HG03520 (cell line): ENCODE results near the gene SNN.

Experiments used
- ATAC-seq: cut with Tn5 transposase; IDR thresholded peaks from one replicate; pipeline ENCODE4 v1.9.1; 2021; ENCODE audit warnings: mild to moderate bottlenecking, moderate library complexity; ENCODE audit not compliant: unreplicated experiment

The SNN gene

DNA sequence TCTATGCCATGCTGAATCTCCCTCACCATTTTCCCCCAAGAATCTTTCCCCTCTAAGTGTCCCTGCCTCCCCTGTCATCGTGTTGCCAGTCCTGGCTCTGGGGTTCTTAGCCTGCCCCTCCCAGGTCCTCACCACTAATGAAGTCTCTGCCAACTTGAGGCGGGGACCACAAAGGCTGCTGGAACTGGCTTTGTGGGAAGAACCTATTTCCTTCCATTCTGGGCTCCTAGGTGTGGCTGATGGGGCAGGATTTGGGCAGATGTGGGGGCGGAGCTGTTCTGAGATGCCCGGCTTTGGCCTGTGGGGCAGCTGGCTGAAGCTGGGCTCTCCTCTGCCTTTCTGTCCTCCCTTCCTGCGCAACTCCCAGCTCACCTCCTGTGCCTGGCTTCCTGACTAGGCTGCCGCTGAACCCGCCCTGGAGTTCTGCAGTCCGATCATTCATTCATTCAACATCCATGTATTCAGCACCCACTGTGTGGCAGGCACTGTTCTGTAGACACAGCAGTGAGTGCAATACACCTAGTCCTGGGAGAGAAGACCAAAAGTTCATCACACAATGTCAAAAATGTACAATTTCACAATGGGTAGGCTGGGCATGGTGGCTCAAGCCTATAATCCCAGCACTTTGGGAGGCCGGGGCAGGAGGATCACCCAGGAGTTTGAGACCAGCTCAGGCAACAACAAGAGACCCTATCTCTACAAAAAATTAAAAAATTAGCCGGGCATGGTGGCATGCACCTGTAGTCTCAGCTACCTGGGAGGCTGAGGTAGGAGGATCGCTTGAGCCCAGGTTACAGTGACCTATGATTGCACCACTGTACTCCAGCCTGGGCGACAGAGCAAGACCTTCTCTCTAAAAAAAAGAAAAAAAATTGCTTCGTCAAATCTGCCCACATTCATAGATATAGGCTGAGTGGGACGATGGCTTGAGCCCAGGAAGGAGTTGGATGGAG, 1.9 kb upstream of the SNN start:
- no peak for ATAC-seq

GRCh38 chr16:11667221-11667823, 933 bp upstream of the SNN start:
- no peak for ATAC-seq

DNA sequence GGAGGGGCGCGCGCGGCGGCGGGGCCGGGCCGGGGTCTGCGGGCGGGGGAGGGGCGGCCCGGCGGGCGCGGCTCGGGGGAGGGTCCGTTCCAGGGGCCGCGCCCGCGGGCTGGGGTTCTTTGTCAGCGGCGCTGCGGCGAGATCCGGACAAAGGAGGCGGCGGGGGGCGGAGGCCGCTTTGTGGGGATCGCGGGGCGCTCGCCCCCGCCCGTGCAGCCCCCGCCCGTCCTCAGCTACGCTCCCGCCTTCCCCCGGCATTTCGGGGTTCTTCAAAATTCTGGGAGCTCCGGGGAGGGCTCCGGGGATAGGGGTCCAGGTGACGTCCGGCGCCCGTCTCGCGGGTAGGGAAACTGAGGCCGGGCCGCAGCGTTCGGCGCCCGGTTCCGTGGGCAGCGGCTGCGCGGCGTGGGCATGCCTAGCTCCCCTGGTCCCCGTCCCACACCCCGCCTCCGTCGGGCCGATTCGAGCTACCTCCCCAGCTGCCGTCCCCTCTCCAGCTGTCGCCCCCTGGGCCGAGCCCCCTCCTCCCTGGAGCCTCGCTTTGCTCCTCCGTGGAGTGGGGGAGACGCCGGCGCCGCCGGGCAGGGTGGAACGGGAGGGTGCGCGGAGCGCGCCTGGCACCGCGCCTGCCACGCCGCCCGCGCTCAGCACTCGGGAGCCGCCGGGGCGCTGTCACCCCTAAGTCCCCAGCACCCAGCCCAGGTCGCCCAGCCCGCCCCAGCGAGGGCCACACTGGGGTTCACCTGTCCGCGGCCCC, 546 bp downstream of the SNN start:
- ATAC-seq = no peak

- no peak for ATAC-seq
These were observed 1.3 kb downstream of the SNN start for GRCh38 chr16:11669380-11670146.

DNA sequence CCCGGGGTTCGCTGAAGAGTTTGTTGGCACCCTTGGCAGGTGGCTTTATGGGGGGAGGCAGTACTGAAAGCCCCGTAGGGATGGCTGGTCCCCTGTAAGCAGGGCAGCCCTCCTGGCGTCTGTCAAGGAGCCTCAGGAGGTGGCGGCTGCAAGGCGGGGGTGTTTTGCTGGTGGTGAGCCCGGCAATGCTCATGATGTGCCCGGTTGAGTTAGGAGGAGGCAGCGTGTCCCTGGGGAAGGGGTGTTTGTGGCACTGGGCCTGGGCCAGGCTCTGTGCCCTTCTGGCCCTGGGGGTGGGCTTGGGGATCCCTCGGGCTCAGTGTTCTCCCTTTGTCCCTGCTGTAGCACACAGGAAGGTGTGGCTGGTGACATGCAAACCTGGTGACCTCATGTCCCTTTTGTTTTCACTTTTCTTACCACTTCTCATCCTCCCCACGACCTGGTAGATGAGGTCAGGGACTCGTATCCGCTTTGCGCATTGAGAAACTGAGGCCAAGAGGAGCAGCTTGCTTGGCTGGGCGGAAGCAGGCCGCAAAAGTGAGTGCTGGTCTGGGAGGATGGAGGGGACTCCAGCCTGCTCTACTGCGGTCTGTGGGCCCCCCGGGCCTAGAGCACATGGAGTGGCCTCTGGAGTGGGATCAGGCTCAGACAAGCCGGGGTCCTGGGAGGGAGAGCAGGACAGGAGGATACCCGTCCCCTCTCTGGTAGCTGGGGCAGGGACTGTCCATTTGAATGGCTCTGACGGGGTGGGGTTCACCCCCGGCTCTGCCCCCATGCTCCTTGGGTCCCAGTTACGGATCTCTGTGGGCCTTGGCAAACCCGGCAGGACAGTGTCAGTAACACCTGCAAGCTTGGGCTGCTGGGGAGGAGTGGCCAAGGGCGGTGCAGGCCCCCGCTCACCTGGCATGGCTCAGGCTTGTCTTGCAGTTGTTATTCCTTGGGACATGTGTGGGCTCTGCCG, 2.2 kb downstream of the SNN start:
- ATAC-seq = no peak

GRCh38 chr16:11671271-11671670, 3.0 kb downstream of the SNN start:
- ATAC-seq = no peak

- ATAC-seq = no peak
These were observed 3.4 kb downstream of the SNN start for GRCh38 chr16:11671676-11672075.

DNA sequence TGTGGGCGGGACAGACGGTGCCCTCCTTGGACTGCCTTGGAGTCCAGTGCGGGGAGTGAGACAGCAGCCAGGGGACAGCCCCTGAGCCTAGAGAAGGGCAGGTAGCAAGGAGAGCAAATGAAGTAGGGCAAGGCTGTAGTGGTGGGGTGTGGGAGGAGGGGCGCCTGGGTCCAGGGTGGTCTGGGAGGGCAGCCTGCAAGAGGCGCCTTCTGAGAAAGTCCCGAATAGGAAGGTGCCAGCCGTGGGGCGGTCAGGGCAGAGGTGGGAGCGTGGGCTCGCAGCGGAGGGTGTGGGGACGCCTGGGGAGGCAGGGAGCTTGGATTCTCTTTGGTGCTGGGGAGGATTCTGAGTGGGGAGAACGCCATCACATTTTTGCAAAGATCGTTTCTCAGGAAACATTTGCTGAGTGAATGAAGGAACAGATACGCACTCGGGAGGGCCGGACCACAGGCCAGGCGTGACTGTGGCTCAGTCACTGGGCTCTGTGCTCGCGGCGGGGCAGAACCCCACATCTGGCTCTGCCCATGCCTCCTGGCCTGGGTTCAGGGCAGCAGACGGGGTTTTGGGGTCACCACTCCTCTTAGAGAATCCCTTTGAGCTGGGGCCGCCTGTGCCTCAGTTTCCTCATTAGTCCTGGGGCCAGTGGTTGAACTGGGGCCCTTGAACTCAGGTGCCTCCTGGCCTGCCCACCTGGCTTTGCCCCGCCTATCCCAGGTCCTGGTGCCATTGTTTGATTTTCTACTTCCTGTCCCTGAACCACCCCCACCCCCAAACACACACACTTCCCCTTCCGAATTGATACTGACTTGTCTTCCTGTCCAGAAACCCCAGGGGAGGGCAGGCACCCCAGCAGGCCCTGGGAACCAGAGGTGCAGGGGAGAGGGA, 4.2 kb downstream of the SNN start:
- no peak for ATAC-seq

DNA sequence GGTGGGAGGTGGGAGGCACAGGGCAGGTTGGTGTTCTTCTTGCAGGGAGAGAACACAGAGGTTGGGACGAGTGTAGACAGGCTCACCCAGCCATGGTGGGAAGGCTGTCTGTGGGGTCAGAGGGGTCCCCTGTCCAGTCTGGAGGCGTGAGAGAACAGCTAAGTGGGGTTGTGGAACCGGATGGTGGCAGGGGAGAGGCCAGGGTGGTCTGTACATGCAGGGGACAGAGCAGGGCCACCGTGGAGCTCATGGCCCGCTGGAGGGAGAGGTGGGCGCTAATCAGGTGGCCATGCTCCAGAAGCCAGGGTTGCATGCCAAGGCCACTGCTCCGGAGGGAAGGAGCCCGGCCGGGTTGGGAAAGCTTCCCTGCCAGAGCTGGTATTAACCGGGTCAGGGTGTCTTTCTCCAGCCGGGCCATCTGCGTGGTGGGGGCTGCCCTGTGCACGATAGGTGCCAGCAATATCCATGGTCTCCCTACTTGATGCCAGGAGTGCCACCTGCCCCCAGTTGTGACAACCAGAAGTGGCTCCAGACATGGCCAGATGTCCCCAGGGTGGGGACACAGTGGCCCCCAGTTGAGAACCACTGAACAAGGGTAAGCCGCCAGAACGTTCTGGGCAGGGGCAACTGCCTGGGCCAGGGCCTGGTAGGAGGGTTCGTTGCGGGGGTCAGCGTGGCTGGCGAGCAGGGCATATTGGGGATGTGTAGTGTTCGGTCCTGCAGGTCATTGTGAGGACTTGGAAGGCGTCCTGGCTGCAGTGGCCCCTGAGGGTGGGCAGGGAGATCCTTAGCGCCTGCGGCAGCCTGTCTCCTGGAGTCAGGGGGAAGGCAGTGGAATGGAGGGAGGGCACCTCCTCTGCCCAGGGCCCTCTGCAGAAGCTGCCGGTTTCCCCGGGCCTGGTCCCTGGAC, 5.1 kb downstream of the SNN start:
- ATAC-seq = no peak

DNA sequence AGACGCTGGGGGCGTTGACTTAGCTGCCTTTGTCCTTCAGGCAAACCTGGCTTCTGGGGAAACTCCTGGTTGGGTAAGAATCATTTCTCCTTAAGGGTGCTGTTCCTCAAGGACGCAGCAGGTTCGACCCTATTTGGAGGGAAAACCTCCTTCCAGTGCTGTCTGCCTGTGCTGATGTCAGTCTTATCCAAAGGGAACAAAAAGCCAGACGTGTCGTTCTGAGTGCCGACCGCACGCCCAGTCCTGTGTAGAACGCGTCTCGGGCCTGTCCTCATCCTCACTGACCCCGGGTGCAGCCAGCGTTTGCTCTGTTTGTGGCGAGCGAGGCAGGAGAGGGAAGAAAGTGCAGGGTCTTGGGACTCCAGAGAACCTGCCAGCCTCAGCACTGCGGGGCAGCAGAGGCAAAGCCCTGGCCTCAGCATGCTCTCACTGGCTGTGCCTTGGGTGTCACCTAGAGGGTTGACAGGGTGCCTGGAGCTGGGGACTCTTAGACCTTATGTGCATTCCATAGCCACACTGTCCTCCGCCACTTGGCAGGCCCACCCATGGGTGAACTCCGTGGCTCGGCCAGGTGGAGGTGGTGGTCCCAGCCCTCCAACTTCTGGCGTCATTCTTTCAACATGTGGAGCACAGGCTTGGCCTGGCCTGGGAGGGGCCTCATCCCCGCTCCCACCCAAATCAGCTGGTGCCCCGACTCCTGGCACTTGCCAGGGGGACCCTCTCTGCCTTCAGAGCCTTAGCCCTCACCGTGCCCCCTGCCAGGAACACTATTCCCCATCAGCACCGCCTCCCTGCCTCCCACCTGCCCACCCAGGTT, 6.0 kb downstream of the SNN start:
- ATAC-seq = no peak

DNA sequence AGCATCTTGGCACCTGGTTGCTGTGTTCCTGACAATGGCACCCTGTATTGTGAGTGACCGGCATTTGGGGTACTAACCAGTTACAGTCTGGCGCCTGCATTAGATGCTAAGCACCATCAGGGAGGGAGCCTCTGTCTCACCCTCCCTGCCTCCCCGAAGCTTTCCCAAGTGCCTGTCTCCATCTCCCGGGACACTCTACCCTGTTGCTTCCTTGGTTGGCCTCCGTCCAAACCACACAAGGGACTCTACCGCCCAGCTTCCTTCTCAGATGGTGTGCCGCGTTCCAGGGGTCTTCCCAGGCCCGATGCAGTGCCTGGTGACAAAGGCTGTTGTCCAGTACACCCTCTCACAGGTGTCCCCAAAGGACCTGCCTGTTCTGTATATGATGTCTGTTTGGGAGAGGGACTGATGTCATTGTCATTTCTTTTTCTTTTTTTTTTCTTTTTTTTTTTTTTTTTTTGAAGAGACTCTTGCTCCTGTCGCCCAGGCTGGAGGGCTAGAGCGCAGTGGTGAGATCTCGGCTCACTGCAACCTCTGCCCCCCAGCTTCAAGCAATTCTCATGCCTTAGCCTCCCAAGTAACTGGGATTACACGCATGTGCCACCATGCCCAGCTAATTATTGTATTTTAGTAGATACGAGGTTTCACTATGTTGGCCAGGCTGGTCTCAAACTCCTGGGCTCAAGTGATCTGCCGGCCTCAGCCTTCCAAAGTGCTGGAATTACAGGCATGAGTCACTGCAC, 6.7 kb downstream of the SNN start:
- ATAC-seq = no peak

GRCh38 chr16:11675561-11676511, 7.6 kb downstream of the SNN start:
- ATAC-seq = no peak

DNA sequence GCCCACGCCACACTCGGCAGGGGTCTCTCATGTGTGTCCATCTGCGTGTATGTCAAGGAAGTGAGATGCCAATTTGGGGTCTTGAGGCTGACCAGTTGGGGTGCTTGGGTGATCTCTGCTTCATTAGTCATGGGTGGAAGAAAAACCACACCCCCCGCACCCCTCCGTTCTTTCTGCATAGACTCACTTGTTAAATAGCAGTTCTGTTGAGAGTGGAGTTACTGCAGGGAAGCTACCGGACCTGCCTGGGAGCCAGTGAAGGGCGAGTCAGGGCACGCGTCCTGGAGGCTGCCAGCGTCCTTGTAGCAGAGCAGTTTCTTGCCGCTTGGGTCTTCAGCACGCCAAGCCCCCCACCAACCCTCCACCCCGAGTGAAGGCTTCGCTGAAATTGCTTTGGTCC, 8.5 kb downstream of the SNN start:
- no peak for ATAC-seq

DNA sequence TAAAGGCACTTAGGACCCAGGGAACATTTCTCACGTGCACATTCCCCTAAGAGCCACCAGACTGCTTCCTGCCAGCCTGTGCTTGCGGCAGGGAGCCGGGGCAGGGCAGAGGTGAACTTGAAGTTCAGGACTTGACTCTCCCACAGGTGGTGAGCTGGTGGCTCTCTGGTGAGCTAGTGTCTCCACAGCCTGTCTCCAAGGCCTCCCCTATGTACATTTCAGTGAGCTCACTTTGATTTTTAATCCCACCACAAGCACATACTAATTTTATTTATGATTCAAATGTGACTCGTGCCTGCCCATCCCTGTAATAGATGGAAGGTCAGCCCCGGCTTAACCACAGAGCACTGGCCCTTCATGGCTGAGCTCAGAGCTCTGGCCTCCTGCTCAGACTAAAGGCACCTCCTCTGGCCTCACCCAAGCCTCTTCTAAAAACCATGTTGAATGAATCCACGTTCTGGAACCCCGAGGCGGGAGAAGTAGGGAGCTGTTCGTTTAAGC, 9.2 kb downstream of the SNN start:
- no peak for ATAC-seq
